GM19193 (cell line): ENCODE results near the gene ARV1.

Source experiments
- POLR2A ChIP-seq: IDR thresholded peaks from 4 replicates; pipeline ENCODE4 v1.6.1; 2011; ENCODE audit not compliant: insufficient read depth, insufficient read length; ENCODE audit errors: extremely low read depth

ARV1 gene

DNA sequence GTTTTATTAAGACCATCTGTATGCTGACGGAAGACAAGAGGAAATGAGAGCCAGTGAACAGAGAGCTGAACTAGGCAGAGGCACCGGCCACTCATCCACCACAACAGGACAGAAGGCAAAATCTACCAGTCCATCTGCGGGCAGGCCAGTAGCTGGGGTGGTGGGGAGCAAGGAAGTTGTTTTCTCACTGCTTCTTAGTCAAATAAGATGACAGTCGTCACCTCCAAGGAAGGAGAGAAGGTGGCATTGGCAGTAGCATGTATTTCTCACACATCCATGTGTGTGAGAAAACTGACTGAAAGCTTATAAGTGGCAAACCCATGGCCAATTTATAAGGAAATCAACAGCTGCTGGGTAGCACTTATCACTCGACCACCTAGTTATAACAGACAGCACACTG, 8.5 kb upstream of the ARV1 start:
- TF ChIP-seq POLR2A: no peak

DNA sequence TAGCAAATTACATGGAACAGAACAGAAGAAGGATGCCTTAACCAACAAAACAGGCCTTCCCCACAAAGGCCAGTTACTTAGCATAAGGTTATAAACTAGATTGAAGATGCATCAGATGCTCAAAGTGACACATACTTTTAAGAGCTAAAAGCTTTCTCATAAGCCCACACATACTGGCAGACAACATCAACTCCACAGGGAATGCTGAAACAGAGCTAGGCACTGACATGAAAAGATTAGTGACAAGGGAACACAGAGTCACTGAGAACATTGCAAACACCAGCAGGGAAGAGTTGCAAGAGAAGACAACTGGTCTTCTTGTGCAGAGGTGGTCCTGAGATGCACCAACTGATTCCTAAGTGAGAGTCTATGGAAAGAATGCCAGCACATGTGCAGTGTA, 7.1 kb upstream of the ARV1 start:
- no peak for TF ChIP-seq POLR2A

GRCh38 chr1:230972855-230973271, 6.0 kb upstream of the ARV1 start:
- TF ChIP-seq POLR2A: no peak

DNA sequence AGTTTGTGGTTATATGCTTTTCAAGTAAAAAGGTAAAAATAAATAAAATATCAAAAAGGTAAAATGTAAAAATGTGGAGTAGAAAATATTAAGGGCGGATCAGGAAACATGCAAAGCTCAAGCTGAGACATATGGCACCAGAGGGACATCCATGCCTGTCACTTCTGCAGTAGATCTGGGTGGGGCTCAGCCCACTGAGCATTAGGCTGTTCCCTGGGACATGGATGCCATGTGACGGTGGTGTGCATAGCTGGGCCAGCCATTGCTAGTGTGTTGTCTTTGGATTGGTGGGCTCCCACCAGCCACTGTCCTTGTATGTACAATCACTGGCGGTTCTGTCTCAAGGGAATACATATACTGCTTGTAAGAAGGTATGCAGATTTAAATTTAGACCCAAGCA, 3.3 kb upstream of the ARV1 start:
- no peak for TF ChIP-seq POLR2A

- no peak for TF ChIP-seq POLR2A
These were observed 2.5 kb upstream of the ARV1 start for GRCh38 chr1:230976360-230976759.

DNA sequence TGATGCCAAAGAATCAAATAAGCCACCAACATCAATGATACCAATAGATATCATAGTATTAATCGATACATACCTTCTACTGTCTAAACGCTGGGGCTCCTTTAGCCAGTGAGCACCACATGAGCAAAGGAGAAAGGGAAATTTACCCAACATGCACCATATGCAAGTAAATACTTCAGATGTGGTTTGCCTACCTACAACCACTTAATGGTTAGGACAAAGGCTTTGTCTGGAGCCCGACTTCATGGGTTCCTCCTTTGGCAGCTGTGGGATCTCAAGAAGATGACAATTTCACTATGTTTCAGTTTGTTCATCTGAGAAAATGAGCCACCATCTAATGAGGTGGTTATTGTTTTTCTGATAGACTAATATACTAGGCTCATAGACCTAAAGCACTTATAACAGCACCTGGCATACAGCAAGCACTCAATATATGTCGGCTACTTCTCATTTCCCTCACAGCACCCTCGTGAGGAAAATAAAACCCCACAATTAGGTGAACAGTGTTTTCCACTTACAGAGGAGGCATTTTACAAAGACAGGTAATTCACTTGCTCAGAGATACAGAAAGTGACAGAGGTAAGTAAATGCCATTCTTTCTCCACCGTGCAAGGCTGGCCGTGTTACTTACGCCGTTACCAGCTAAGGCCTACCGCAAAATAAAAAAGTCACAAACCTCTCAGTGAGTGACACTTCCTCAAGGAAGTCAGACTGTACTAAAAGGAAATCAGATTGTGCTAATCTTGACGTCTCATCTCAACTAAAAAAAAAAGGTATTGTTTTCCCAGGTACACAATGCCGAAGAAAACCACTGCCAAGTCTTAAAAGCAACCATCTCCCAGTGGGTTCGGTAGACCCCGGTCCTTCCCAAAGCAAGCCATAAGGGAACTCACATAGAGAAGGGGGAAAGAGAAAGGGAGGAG, 1.8 kb upstream of the ARV1 start:
- TF ChIP-seq POLR2A: no peak

DNA sequence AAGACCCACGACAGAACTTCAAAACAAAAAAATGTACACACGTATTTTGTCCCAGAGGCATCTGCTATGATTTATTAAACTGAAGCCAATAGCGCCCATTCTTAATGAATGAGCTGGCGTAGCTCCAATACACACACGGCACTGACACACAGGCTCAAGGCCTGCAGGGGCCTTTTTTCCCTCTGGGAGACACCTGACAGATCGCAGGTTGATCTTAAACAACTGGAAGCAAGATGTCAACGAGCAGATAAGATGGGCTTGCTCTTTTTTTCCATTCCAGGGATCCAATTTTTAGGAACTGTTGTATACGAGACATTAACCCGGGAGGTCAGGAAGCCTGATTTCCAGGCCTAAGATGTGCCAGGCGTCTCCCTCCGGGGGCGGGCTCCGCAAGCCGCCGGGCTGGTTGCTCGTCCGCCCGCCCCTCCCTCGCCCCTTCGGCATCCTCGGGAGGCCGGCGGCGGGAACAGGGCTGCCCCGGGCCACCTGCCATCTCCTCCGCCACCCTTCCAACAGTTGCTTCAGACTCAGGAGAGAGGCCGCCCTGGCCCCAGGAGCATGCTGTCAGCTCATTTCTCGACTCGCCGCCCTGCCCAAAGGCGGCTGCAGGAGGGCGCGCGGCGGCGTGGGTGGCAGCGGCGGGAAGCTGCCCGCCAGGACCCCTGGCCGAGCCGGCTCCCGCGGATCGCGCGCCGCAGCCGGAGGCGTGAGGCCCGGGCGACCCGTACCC, 968 bp upstream of the ARV1 start:
- TF ChIP-seq POLR2A: no peak

DNA sequence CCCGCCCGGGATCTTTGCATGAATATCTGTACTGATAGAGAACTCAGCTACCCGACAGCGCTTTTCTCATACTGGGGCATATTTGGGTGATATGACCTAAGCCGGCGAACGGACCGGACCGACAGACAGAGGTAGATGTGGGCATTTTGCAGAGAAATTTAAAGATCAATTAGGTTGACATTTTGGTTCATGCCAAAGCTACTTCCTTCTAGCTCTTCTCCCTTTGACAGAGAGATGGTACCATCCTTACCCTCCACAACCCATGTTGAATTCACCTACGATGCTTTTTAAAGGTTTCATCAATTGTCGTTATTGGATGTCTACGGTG, 459 bp downstream of the ARV1 start:
- no peak for TF ChIP-seq POLR2A

DNA sequence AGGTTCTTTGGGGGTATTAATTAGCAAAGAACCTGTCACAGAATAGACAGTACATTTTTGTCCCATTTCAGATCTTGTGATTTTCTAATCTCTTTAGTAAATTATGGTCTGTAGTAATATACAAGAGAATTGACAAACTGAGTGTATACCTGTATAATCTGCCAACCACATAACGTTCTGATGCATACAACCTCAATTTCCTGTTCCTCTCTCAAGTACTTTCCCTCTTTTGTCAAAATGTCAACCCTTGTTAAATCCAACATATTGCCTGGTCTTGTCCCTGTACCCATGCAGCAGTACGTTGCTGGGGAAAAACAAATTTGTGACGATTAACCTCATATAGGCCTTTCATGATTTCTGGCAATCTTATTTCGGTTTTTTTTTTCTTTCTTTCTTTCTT, 1.1 kb downstream of the ARV1 start:
- no peak for TF ChIP-seq POLR2A

DNA sequence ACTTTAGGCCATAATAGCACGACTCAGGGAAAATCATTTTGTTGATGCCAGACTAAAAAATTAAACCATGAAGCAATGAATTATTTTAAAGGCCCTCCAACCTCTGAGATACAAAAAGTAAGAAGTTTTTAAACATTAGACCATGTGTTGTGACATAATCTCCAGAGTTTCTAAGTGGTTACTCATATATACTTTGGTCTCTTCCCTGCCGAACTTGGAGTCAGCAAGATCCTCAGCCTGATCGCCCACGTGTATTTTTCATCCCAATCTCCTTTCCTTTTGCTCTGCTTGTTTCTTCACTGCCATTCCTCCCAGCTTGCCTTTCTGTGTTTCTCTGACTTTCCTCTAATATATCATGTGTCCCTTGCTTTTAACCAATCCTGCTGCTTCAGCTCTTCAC, 3.8 kb downstream of the ARV1 start:
- no peak for TF ChIP-seq POLR2A

DNA sequence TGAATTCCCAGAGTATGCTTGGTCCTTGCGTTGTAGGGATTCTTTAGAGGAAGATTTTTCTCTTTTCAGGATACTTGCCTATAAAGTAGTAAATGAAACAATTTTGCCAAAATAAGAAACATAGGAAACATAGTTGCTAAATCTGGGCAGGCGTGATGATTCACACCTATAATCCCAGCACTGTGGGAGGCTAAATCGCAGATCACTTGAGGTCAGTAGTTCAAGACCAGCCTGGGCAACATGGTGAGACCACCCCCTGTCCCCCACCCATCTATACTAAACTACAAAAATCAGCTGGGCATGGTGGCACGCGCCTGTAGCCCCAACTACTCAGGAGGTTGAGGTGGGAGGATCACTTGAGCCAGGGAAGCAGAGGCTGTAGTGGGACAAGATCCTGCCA, 4.9 kb downstream of the ARV1 start:
- no peak for TF ChIP-seq POLR2A

DNA sequence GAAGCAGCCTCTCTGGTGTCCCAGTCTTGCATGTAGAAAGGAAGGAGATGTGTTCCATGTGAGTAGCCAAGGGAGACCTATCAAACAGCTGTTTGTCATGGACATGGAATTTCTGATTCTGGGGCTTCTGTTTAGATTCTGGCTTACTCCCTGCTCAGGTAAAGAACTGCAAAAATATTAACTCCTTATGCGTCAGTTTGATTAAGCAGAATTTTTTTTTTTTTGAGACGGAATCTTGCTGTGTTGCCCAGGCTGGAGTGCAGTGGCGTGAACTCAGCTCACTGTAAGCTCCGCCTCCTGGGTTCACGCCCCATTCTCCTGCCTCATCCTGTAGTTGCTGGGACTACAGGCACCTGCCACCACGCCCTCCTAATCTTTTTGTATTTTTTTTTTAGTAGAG, 6.8 kb downstream of the ARV1 start:
- TF ChIP-seq POLR2A: no peak

GRCh38 chr1:230986976-230987375, 8.1 kb downstream of the ARV1 start:
- TF ChIP-seq POLR2A: no peak

DNA sequence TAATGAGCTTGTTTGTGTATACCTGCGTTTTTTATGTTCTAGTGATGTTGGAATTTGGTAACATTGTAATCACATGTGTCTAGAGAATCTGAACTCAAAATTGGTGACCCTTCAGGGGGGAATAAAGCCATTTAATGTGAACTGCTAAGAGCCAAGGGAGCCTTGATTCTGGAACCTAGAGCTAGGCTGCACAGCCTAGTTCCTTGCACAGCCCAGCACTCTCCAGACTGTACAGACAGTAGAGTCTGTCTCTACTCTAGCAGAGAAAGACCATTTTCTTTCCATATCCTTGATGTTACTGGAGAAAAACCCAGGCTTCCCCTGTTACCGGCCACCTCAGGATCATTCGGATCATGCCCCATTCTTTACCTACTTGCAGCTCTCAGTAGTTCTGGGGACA, 8.6 kb downstream of the ARV1 start:
- TF ChIP-seq POLR2A: no peak

DNA sequence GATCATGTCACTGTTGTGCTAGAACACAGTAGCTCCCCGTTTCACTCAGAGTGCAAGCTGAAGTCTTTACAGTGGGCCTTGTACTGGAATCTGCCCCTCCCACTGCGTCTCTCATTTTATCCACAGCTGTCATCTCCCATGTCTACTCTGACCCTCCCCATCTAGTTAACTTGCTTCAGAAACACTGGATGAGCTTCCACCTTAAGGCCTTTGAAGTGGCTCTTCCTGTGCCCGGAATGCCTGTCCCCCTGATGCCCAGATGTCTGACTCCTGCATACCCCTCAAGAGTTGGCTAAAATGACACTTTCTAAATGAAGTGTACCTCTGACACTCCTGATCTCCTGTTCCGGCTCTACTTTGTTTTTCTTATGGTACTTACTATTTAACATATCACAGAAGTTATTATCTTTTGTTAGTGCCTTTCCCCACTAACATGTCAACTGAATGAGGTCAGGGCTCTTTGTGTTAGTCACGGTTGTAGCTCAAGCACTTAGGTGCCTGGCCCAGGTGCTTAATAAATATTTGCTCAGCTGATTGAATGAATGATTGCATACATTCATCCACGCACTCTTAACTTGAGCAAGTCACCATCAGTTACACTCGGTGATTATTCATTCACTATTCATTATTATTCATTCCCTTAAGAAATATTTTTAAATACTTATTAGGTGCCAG, 13.3 kb downstream of the ARV1 start:
- no peak for TF ChIP-seq POLR2A

GRCh38 chr1:230994860-230995259, 16.0 kb downstream of the ARV1 start:
- no peak for TF ChIP-seq POLR2A
